HEK293T (cell line): Measurements from ENCODE around the gene HS3ST4.
"Not testable (repeated sequence)": the region's sequence is repeated elsewhere in the genome, so short reads cannot be mapped to it uniquely, and the experiment has no call there.

ENCODE experiments used
- CTCF ChIA-PET: fragments of 350-600 bp; formaldehyde crosslinking; extraction: SDS; loops from one replicate; lab custom pipeline; 2021; ENCODE audit warnings: antibody characterized with exemption, inconsistent platforms; lab: Yijun Ruan, JAX
- POLR2A ChIA-PET: fragments of 350-600 bp; formaldehyde crosslinking; extraction: SDS; loops from one replicate; lab custom pipeline; 2020; ENCODE audit warnings: antibody characterized with exemption, inconsistent platforms; lab: Yijun Ruan, JAX
- DNase-seq: peaks from one replicate; pipeline ENCODE4 v3.0.0; 2012; ENCODE audit warnings: mixed read lengths; ENCODE audit errors: extremely low spot score
- ARNT ChIP-seq: fragments of 450-650 bp; IDR thresholded peaks from 2 replicates; pipeline ENCODE4 v1.6.1; 2017; ENCODE audit warnings: mild to moderate bottlenecking
- BHLHE40 ChIP-seq: fragments of 450-650 bp; IDR thresholded peaks from 2 replicates; pipeline ENCODE4 v1.6.1; 2016; ENCODE audit warnings: mild to moderate bottlenecking, moderate library complexity, borderline replicate concordance
- CTBP1 ChIP-seq: fragments of 450-650 bp; IDR thresholded peaks from 2 replicates; pipeline ENCODE4 v1.6.1; 2016; ENCODE audit warnings: borderline replicate concordance
- ELF4 ChIP-seq: fragments of 450-650 bp; IDR thresholded peaks from 2 replicates; pipeline ENCODE4 v1.6.1; 2017; ENCODE audit warnings: antibody characterized with exemption
- FOXA1 ChIP-seq: fragments of 450-650 bp; IDR thresholded peaks from 2 replicates; pipeline ENCODE4 v1.6.1; 2016; ENCODE audit warnings: mild to moderate bottlenecking
- FOXK2 ChIP-seq: fragments of 450-650 bp; IDR thresholded peaks from 2 replicates; pipeline ENCODE4 v1.6.1; 2016; ENCODE audit warnings: mild to moderate bottlenecking
- FOXM1 ChIP-seq: fragments of 450-650 bp; IDR thresholded peaks from 2 replicates; pipeline ENCODE4 v1.6.1; 2017; ENCODE audit warnings: mild to moderate bottlenecking, borderline replicate concordance
- HDGF ChIP-seq: fragments of 450-650 bp; IDR thresholded peaks from 2 replicates; pipeline ENCODE4 v1.6.1; 2017; ENCODE audit warnings: antibody characterized with exemption, borderline replicate concordance
- L3MBTL2 ChIP-seq: fragments of 450-650 bp; conservative IDR thresholded peaks from 2 replicates; pipeline ENCODE4 v1.6.1; 2016; ENCODE audit warnings: mild to moderate bottlenecking
- LEF1 ChIP-seq: fragments of 450-650 bp; IDR thresholded peaks from 2 replicates; pipeline ENCODE4 v1.6.1; 2017; ENCODE audit warnings: mild to moderate bottlenecking, borderline replicate concordance
- NFRKB ChIP-seq: fragments of 450-650 bp; IDR thresholded peaks from 2 replicates; pipeline ENCODE4 v1.6.1; 2016; ENCODE audit warnings: mild to moderate bottlenecking, moderate library complexity
- PKNOX1 ChIP-seq: fragments of 450-650 bp; IDR thresholded peaks from 2 replicates; pipeline ENCODE4 v1.6.1; 2016
- SP1 ChIP-seq: fragments of 450-650 bp; IDR thresholded peaks from 2 replicates; pipeline ENCODE4 v1.6.1; 2017
- SUZ12 ChIP-seq: fragments of 450-650 bp; IDR thresholded peaks from 2 replicates; pipeline ENCODE4 v1.6.1; 2016; ENCODE audit warnings: mild to moderate bottlenecking
- TARDBP ChIP-seq: fragments of 450-650 bp; IDR thresholded peaks from 2 replicates; pipeline ENCODE4 v1.6.1; 2016
- ZNF384 ChIP-seq: fragments of 450-650 bp; IDR thresholded peaks from 2 replicates; pipeline ENCODE4 v1.6.1; 2016

The HS3ST4 gene

GRCh38 chr16:26026709-26027450, 335.1 kb downstream of the HS3ST4 start:
- CTCF ChIA-PET = no interaction called here
- TF ChIP-seq SUZ12 (no peak), SP1 (no peak), LEF1 (no peak), ELF4 (no peak), FOXA1 (no peak), PKNOX1 (no peak), FOXM1 (no peak), TARDBP (no peak), BHLHE40 (no peak), CTBP1 (no peak)
- POLR2A ChIA-PET = no interaction called here
- no peak for DNase-seq

- DNase-seq = no peak
- POLR2A ChIA-PET = no interaction called here
- TF ChIP-seq ARNT = no peak
- CTCF ChIA-PET = no interaction called here
Measured at GRCh38 chr16:26031286-26031685, 339.5 kb downstream of the HS3ST4 start.

GRCh38 chr16:26032661-26033060, 340.9 kb downstream of the HS3ST4 start:
- CTCF ChIA-PET, DNase-seq, POLR2A ChIA-PET: not testable (repeated sequence)

GRCh38 chr16:26041952-26042668, 350.4 kb downstream of the HS3ST4 start:
- CTCF ChIA-PET = no interaction called here
- DNase-seq = no peak
- TF ChIP-seq FOXA1 (no peak), CTBP1 (no peak), ELF4 (no peak), SUZ12 (no peak), FOXK2 (no peak), NFRKB (no peak), SP1 (no peak), LEF1 (no peak), FOXM1 (no peak), PKNOX1 (no peak), HDGF (no peak), BHLHE40 (no peak), TARDBP (no peak), L3MBTL2 (no peak), ZNF384 (no peak), ARNT (no peak)
- POLR2A ChIA-PET = no interaction called here

GRCh38 chr16:26050472-26050871, 358.7 kb downstream of the HS3ST4 start:
- ChIA-PET CTCF (no interaction called here), POLR2A (no interaction called here)
- no peak for DNase-seq
- TF ChIP-seq HDGF = no peak
- no peak for TF ChIP-seq FOXM1
- no peak for TF ChIP-seq ARNT
- no peak for TF ChIP-seq LEF1
- TF ChIP-seq ZNF384 = no peak
- no peak for TF ChIP-seq FOXK2
- TF ChIP-seq SUZ12 = no peak
- TF ChIP-seq FOXA1 = no peak
- no peak for TF ChIP-seq PKNOX1
- TF ChIP-seq NFRKB = no peak
- no peak for TF ChIP-seq L3MBTL2
- TF ChIP-seq SP1 = no peak
- TF ChIP-seq ELF4 = no peak
- TF ChIP-seq TARDBP = no peak

- CTCF ChIA-PET = no interaction called here
- POLR2A ChIA-PET = no interaction called here
- DNase-seq = no peak
- TF ChIP-seq BHLHE40 = no peak
- TF ChIP-seq HDGF = no peak
- no peak for TF ChIP-seq ARNT
- no peak for TF ChIP-seq PKNOX1
- no peak for TF ChIP-seq ELF4
- no peak for TF ChIP-seq LEF1
- no peak for TF ChIP-seq SP1
- no peak for TF ChIP-seq FOXA1
- no peak for TF ChIP-seq TARDBP
- no peak for TF ChIP-seq L3MBTL2
- no peak for TF ChIP-seq CTBP1
- no peak for TF ChIP-seq FOXK2
- TF ChIP-seq NFRKB = no peak
- TF ChIP-seq SUZ12 = no peak
- no peak for TF ChIP-seq ZNF384
Measured at GRCh38 chr16:26051063-26051462, 359.3 kb downstream of the HS3ST4 start.
